T-helper 17 cell (primary cell): ENCODE data around the gene EFCC1. TPM values are rescaled to one million over a fixed set of nuclear protein-coding genes. Genes with fewer than 3 reads are reported as not detected.

Experiments used
- ATAC-seq: fragments of 150-1000 bp; cut with Tn5 transposase; 2 replicates; pipeline ENCODE4 v1.10.0; 2021; ENCODE audit warnings: mild to moderate bottlenecking, moderate library complexity
- DNase-seq, 3 donors: peaks; one replicate each; pipeline versions ENCODE4 v3.0.0 to v3.0.0-alpha.2; 2020 to 2021
- H3K9me3 ChIP-seq: one replicate; pipeline ENCODE4 v1.7.0; 2013; ENCODE audit warnings: low read length, mild to moderate bottlenecking; ENCODE audit not compliant: control insufficient read depth, poor library complexity, severe bottlenecking
- H3K27ac Mint-ChIP-seq: one replicate; pipeline ENCODE4 v1.8.0; 2022; ENCODE audit warnings: mild to moderate bottlenecking, moderate library complexity, mixed read lengths
- H3K27me3 Mint-ChIP-seq: one replicate; pipeline ENCODE4 v1.8.0; 2022; ENCODE audit warnings: mixed read lengths
- H3K36me3 Mint-ChIP-seq: one replicate; pipeline ENCODE4 v1.8.0; 2022; ENCODE audit warnings: low read depth, mixed read lengths
- H3K4me1 Mint-ChIP-seq: one replicate; pipeline ENCODE4 v1.8.0; 2022; ENCODE audit warnings: mild to moderate bottlenecking, mixed read lengths
- H3K4me3 Mint-ChIP-seq: one replicate; pipeline ENCODE4 v1.8.0; 2022; ENCODE audit warnings: mild to moderate bottlenecking, moderate library complexity, mixed read lengths
- total RNA-seq, 4 donors: library from RNA in 2 of 4; stranded (reverse) in 2 of 4; gene quantifications; one replicate each; pipeline ENCODE4 v1.2.3 and lab custom pipeline; 2022 to 2026

EFCC1 gene
- total RNA-seq (under 1 TPM in 1 of 2 donors, not detected in 1; 0.12 TPM), total RNA-seq (lab: John Stamatoyannopoulos, UW) (0.08 to 0.35 reads per million in 2 donors)

DNA sequence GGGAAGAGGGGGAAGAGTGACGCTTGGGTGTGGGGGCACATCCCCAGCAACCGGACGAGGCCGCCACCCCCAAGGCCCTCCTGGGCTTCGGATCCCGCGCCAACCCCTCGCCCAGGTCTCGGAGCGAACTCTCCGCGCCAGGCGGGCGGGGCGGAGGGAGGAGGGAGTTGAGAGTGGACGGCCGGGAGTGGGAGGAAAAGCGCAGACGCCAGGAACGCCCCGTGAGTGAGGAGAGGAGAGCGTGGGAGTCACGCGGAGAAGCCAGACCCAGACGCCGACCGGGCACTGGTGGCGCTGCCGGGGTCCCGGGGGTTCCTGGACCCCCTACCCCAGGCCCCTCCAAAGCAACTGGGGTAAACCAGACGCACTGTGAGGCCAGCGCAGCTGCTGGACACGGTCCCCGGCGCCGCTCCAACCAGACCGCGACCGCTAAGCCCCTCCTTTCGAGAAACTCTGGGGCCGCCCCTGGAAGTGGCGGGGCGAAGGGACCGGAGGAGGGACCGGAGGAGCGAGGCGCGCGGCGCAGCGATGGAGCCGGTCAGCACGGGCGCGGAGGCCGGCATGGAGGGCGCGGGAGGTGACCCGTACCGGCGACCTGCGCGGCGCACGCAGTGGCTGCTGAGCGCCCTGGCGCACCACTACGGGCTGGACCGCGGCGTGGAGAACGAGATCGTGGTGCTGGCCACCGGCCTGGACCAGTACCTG is at the start of gene EFCC1:
Gene EFCC1, plus strand, starts transcription at position 204 of the 705 bp plus-strand sequence. Its CDS starts 325 bp downstream, at position 529.
- Mint-ChIP-seq H3K27ac (no peak within 1 kb of the TSS), H3K27me3 (peaks cover 36% of the 10 kb centered on the region), H3K4me1 (peaks cover 22% of the 10 kb centered on the region), H3K4me3 (peak within 1 kb of the TSS; percentile 80), H3K36me3 (peaks cover 12% of the 10 kb centered on the region)
- H3K9me3 ChIP-seq, result no peaks in the 10 kb centered on the region
- DNase-seq (no peak), ATAC-seq (no peak)

GRCh38 chr3:128956440-128956839 is 44.7 kb upstream of the EFCC1 start:
- Mint-ChIP-seq H3K27ac (no peak overlapping the region), H3K27me3 (peaks cover 24% of the 10 kb centered on the region), H3K4me1 (no peaks in the 10 kb centered on the region), H3K4me3 (no peak overlapping the region), H3K36me3 (peaks cover 4% of the 10 kb centered on the region)
- no peaks in the 10 kb centered on the region for H3K9me3 ChIP-seq
- no peak for ATAC-seq
- DNase-seq, result no peak

DNA sequence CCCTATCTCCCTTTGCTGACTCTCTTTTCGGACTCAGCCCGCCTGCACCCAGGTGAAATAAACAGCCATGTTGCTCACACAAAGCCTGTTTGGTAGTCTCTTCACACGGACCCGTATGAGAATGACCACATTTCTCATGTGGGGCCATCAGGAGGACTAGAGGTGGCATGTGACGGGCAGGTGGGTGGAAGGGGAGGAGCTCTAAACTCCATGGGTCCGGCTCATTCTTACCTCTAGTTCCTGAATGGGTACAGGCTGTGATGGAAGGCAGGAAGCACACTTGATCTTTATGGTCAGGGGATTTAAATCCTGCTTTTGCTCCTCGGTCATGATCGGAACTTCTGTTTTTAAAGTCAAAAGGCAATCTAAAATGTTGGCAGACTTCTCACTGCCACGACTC is 35.8 kb upstream of the EFCC1 start:
- DNase-seq (no peak), ATAC-seq (no peak)
- peaks cover 19% of the 10 kb centered on the region for H3K27me3 Mint-ChIP-seq
- no peak overlapping the region for H3K4me3 Mint-ChIP-seq
- H3K9me3 ChIP-seq, result no peaks in the 10 kb centered on the region
- H3K27ac Mint-ChIP-seq, result no peak overlapping the region
- H3K36me3 Mint-ChIP-seq, result peaks cover 4% of the 10 kb centered on the region
- no peaks in the 10 kb centered on the region for H3K4me1 Mint-ChIP-seq

DNA sequence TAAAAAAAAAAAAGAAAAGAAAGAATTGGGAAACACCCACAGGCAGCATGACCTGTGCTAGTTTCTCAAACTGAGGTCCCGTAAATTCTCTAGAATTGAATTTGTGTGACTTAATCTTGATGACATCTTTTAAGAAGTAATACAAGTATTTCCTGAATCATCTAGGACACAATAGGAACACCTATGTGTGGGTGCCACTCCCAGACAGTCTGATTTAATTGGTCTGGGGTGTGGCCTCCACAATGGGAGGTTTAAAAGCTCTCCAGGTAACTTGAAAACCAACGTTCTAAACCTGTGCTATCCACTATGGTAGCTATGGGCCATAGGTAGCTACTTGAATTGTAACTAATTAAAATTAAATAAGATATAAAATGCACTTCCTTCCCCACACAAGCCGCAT is 35.3 kb upstream of the EFCC1 start:
- ATAC-seq (no peak), DNase-seq (no peak)
- H3K9me3 ChIP-seq, result no peaks in the 10 kb centered on the region
- Mint-ChIP-seq H3K27me3 (peaks cover 14% of the 10 kb centered on the region), H3K36me3 (peaks cover 2% of the 10 kb centered on the region), H3K4me3 (no peak overlapping the region), H3K4me1 (no peaks in the 10 kb centered on the region), H3K27ac (no peak overlapping the region)

DNA sequence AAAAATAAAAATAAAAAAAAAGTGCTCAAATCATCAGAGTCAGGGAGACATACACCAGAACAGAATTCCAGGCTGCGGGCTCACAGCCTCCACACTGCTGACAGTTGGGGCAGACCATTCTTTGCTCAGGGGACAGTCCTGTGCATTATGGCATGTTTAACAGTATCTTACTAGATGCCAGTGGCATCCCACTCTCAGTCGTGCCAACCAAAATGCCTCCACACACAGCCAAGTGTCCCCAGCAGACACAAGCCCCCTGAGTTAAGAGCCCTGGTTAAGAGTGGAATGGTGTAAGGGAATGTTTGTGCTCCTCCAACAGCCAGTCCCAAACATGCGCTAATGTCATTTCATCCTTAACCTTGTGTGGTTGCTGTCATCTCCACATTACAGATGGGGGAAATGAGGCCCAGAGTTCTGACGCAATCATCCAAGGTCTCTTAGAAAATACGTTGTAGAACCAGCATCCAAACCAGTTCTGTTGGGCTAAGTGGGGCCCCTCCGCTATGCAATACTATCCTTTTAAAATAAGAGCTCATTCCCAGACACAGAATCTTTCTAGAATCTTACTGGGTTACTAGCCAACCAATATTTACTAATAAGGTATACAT is 33.3 kb upstream of the EFCC1 start:
- Mint-ChIP-seq H3K4me3 (no peak overlapping the region), H3K36me3 (no peaks in the 10 kb centered on the region), H3K27me3 (no peaks in the 10 kb centered on the region), H3K27ac (no peak overlapping the region), H3K4me1 (no peaks in the 10 kb centered on the region)
- ATAC-seq (no peak), DNase-seq (no peak)
- no peaks in the 10 kb centered on the region for H3K9me3 ChIP-seq

GRCh38 chr3:128969993-128970739 is 30.9 kb upstream of the EFCC1 start:
- Mint-ChIP-seq H3K27me3 (peaks cover 1% of the 10 kb centered on the region), H3K27ac (no peak overlapping the region), H3K4me1 (no peaks in the 10 kb centered on the region), H3K36me3 (no peaks in the 10 kb centered on the region), H3K4me3 (no peak overlapping the region)
- DNase-seq, result peak; percentile 32 to 61 (median 35)
- no peaks in the 10 kb centered on the region for H3K9me3 ChIP-seq
- peak; percentile 83 for ATAC-seq

DNA sequence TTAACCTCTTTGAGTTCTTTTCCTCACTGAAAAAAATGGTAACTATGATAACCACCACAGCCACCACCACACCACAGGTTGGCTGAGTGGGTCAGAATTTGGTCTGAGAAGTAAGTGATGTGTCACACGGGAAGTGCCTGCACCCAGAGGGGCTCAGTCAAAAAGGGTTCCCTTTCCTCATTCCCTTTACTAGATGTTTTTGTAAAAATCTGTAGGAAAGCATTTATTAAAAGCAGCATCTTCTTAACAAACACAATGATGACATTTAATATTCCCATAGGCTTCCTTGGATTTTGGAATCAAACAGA is 30.4 kb upstream of the EFCC1 start:
- Mint-ChIP-seq H3K27me3 (peaks cover 6% of the 10 kb centered on the region), H3K27ac (no peak overlapping the region)
- no peak for ATAC-seq

DNA sequence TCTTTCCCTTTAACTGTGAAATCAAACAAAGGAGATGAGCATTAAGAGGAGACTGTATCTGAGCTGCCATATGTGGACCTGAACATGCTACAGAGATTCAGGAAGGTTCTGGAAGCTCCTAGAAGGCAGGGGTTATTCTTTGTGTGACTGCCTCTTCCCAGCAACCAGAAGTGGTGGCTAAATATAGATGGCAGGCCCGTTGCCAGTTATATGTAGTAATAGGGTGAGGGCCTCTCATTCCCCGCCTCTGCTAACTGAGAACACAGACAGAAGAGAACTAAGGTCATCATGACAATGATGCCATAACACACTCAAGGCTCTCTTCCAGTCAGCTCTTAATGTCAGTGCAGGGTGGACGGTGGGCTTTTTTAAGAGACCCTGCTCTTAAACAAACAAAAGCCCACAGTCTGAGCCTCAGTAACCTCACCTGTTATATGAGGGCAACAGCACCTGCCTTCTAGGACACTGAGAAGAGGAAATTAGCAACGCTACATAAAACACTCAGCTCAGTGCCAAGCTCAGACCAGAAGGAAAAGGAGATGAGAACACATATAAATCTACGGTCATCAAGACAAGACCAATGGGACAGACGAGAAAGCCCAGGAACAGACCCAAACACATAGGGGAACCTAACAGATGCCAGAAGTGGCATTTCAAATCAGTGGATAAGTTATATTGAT is 29.5 kb upstream of the EFCC1 start:
- no peaks in the 10 kb centered on the region for H3K9me3 ChIP-seq
- no peak for ATAC-seq
- Mint-ChIP-seq H3K4me1 (no peaks in the 10 kb centered on the region), H3K36me3 (peaks cover 2% of the 10 kb centered on the region), H3K27ac (no peak overlapping the region), H3K4me3 (no peak overlapping the region), H3K27me3 (peaks cover 8% of the 10 kb centered on the region)
- DNase-seq, result no peak

More for the DNA sequence above, 30.4 kb upstream of the EFCC1 start:
- DNase-seq, result no peak
- H3K9me3 ChIP-seq, result no peaks in the 10 kb centered on the region
- Mint-ChIP-seq H3K4me1 (no peaks in the 10 kb centered on the region), H3K4me3 (no peak overlapping the region), H3K36me3 (peaks cover 2% of the 10 kb centered on the region)

- peak; percentile 44 for ATAC-seq
Measured at GRCh38 chr3:128973988-128974564, 27.0 kb upstream of the EFCC1 start.

GRCh38 chr3:128975276-128975675 is 25.8 kb upstream of the EFCC1 start:
- no peak for DNase-seq
- peaks cover 2% of the 10 kb centered on the region for H3K36me3 Mint-ChIP-seq
- no peaks in the 10 kb centered on the region for H3K4me1 Mint-ChIP-seq
- H3K27ac Mint-ChIP-seq, result no peak overlapping the region
- H3K4me3 Mint-ChIP-seq, result peak overlapping the region; percentile 45
- no peak for ATAC-seq
- no peaks in the 10 kb centered on the region for H3K9me3 ChIP-seq
- H3K27me3 Mint-ChIP-seq, result peaks cover 20% of the 10 kb centered on the region

More at GRCh38 chr3:128973988-128974564, 27.0 kb upstream of the EFCC1 start:
- Mint-ChIP-seq H3K27me3 (peaks cover 19% of the 10 kb centered on the region), H3K4me3 (no peak overlapping the region), H3K36me3 (peaks cover 2% of the 10 kb centered on the region), H3K27ac (no peak overlapping the region), H3K4me1 (no peaks in the 10 kb centered on the region)
- DNase-seq, result no peak
- no peaks in the 10 kb centered on the region for H3K9me3 ChIP-seq

DNA sequence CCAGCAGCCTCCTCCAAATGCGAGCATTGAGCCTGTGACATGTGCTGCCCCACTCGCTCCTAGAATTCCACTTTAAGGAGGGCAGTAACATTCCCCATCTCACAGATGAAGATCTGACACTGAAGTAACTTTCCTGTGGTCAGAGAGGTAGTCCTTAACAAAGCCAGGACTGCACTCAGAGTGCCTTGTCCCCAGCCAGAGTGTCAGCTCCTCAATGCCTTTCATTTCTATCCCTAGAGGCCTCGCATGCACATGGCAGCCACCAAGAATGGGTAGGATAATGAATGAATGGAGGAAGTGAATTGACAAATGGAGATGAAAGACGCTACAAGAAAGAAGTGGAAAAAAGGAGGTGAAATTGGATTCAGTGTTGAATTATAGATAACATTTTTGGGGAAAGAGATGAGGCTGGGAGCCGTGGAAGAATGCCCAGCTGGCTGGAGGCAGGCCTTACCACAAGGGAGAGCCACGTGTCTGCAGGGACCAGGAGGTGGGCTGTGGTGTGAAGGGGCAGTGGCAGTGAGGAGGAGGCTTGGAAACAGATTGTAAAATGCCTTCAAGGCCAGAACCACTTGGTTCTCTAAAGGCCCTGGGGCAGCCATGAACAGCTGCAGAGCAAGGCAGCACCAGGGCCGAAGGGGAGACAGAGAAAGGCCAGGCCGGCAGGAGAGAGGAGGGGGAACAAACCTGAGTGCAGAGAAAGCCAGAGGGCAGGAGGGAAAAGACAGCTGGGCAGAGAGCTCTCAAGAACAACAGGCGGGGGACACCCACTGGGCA is 17.6 kb upstream of the EFCC1 start:
- Mint-ChIP-seq H3K27ac (peak overlapping the region; percentile 34), H3K36me3 (peaks cover 2% of the 10 kb centered on the region), H3K4me3 (no peak overlapping the region)

GRCh38 chr3:128984596-128984995 is 16.5 kb upstream of the EFCC1 start:
- Mint-ChIP-seq H3K4me1 (peaks cover 5% of the 10 kb centered on the region), H3K4me3 (no peak overlapping the region), H3K27me3 (peaks cover 11% of the 10 kb centered on the region), H3K27ac (no peak overlapping the region), H3K36me3 (peaks cover 2% of the 10 kb centered on the region)
- no peak for DNase-seq
- ATAC-seq, result no peak
- no peaks in the 10 kb centered on the region for H3K9me3 ChIP-seq

More for the DNA sequence above, 17.6 kb upstream of the EFCC1 start:
- peaks cover 13% of the 10 kb centered on the region for H3K27me3 Mint-ChIP-seq
- no peaks in the 10 kb centered on the region for H3K9me3 ChIP-seq
- peaks cover 5% of the 10 kb centered on the region for H3K4me1 Mint-ChIP-seq
- ATAC-seq (no peak), DNase-seq (no peak)
